Activated CD4-positive, alpha-beta T cell treated with anti-CD3 and anti-CD28 coated beads for 48 hours (primary cell): Measurements from ENCODE around the gene CBR3.
"Not testable (repeated sequence)": the region's sequence is repeated elsewhere in the genome, so short reads cannot be mapped to it uniquely, and the experiment has no call there.

Experiments
- DNase-seq: peaks from one replicate; pipeline ENCODE4 v3.0.0-alpha.2; 2020

Gene CBR3

DNA sequence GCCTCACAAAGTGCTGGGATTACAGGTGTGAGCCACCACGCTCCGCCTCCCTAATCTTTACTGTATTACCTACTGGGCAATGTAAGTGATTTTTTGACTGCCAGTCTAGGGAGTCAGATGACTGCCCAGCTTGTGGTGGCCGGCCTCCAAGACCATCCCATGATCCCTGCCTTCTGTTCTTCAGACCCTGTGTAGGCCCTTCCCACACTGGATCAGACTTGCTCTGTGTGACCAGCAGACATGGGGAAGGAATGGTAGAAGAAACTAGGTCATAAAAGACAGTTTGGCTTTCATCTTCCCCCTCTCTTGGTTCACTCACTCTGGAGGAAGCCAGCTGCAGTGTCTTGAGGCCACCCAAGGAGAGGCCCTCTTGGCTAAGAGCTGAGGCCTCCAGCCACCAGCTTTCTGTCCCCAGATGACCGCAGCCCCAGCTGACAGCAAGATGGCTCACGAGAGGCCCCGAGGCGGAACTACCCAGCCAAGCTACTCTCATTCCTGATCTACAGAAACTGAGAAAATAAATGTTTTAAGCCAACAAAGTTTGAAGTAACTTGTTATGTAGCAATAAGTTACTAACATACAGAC, 14.5 kb upstream of the CBR3 start:
- no peak for DNase-seq

DNA sequence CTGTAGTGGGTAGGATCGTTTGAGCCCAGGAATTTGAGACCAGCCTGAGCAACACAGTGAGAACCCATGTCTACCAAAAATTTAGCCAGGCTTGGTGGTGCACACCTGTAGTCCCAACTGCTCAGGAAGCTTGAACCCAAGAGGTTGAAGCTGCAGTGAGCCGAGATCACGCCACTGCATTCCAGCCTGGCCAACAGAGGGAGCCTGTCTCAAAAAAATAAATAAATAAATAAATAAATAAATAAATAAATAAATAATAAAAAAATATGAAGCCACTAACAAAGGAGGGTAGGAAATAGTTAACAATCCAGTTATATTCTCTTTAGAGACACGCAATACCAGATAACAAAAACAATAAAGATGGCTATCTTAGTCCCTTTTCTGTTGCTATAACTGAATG, 11.9 kb upstream of the CBR3 start:
- DNase-seq = no peak

DNA sequence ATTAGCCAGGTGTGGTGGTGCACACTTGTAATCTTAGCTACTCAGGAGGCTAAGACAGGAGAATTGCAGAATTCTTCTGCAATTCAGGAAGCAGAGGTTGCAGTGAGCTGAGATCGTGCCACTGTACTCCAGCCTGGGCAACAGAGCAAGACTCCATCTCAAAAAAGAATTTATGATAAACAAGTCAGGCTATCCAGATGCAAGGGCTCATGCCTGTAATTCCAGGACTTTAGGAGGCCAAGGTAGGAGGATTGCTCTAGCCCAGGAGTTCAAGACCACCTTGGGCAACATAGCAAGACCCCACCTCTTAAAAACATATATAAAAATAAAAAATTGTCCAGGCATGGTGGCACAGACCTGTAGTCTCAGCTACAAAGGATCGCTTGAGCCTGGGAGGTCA, 10.5 kb upstream of the CBR3 start:
- no peak for DNase-seq

GRCh38 chr21:36125512-36126207, 9.2 kb upstream of the CBR3 start:
- peak; percentile 70 for DNase-seq

DNA sequence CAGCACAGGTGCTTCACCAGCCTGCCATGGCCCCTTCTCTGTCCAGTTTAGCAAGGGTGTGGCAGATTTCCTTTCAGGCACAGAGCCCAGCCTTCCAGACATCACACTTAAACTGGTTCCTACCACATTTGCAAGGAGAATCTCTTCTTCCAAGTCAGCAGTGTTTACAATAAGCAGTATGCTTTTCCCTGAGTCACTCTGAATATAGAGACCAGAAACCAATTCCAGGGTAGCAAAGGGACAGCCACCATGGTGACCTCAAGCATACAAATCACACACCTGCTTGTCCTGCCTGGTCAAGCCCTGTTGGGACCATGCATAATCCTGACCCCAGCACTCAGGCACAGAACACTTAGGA, 8.7 kb upstream of the CBR3 start:
- no peak for DNase-seq

DNA sequence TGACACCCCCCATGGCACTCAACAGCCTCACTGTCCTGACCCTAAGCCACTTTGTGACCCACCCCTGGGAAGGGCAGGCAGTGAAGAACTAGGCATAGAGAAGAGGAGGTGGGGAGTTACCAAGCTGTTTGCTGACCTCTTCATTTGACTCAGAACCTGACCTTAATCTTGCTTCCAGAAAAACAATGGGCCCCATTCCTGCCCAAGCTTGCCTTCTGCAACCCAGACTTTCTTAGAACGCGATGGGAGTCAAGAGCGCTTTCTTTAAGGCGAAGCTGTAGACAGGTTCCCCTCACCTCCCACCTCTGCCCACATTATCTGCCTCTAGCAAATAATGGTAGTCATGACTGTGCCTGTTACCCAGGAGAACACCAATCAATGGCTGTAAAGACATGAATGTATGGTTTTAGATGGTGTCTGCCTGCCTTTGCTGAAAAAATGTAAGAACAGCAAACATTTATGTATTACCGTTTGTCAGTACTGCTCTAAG, 8.2 kb upstream of the CBR3 start:
- no peak for DNase-seq

GRCh38 chr21:36127250-36127904, 7.5 kb upstream of the CBR3 start:
- no peak for DNase-seq

GRCh38 chr21:36127977-36128376, 6.9 kb upstream of the CBR3 start:
- DNase-seq = no peak

DNA sequence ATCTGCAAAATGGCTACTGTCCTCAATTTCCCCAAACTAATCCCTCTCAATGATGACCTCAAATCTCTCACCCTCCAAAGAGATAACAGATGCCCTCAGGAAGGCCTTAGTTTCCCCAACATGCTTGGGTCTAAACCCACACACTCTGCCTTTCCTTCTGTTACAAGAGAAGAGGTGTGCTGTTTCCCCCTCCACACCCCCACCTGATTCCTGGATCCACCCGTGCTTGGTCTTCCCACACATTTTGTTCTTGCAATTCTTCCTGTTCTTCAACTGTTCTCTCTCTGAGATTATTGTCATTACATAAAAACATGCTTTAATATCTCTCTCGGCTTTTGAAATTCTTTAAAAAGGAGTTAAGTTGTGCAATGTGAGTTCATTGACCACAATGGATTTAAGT, 5.7 kb upstream of the CBR3 start:
- no peak for DNase-seq

DNA sequence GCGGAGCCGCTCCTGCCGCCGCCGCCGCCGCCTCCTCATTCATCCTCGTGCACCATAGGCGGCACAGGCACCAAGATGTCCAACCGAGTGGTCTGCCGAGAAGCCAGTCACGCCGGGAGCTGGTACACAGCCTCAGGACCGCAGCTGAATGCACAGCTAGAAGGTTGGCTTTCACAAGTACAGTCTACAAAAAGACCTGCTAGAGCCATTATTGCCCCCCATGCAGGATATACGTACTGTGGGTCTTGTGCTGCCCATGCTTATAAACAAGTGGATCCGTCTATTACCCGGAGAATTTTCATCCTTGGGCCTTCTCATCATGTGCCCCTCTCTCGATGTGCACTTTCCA, 4.5 kb upstream of the CBR3 start:
- not testable (repeated sequence) for DNase-seq

DNA sequence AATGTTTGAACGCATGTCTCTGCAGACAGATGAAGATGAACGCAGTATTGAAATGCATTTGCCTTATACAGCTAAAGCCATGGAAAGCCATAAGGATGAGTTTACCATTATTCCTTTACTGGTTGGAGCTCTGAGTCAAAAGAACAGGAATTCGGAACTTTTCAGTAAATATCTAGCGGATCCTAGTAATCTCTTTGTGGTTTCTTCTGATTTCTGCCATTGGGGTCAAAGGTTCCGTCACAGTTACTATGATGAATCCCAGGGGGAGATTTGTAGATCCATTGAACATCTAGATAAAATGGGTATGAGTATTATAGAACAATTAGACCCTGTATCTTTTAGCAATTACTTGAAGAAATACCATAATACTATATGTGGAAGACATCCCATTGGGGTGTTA, 4.0 kb upstream of the CBR3 start:
- DNase-seq = not testable (repeated sequence)

- no peak for DNase-seq
These were observed 2.2 kb upstream of the CBR3 start for GRCh38 chr21:36132696-36133095.

DNA sequence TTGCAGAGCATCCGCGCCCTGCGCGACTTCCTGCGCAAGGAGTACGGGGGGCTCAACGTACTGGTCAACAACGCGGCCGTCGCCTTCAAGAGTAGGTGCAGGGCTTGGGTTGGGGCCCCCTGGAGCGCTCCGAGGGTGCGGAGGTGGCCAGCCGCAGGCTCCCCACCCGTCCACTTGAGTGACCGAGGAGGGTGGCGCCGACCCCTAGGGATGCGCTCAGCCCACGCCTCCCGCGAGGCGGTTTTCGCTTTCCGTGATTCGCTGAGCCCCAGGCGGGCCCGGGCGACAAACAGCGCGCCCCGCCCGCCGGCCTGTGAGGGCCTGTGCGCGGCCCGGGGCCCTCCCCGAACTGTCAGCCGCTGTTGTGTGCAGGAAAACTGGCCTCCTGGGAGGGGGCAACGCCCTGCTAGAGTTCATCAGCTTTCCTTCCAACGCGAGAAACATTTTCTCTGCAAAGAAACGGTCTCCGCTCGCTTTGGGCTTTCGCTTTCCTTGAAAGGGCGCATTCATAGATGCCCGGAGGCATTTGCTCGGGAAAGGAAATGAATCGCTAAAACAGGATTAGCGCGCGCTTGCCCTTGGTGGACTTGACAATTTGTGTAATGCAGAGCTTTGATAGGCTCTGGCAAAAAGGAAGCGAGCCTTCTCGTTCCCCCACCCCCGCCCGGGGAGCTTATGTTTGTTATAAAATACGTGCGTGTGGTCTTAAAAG, 668 bp downstream of the CBR3 start:
- DNase-seq = peak; percentile 68

DNA sequence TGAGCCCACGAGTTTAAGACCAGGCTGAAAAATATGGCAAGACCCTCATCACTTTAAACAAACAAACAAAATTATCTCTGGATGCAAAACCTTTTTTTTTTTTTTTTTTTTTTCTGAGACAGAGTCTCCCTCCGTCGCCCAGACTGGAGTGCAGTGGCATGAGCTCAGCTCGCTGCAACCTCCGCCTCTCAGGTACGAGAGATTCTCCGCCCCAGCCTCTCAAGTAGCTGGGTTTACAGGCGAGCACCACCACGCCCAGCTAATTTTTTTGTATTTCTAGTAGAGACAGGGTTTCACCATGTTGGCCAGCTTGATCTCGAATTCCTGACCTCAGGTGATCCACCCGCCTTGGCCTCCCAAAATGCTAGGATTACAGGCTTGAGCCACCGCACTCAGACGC, 4.9 kb downstream of the CBR3 start:
- DNase-seq = not testable (repeated sequence)

GRCh38 chr21:36141513-36141925, 6.6 kb downstream of the CBR3 start:
- DNase-seq = peak; percentile 91

- DNase-seq = not testable (repeated sequence)
These were observed 9.4 kb downstream of the CBR3 start for GRCh38 chr21:36144233-36144632.

DNA sequence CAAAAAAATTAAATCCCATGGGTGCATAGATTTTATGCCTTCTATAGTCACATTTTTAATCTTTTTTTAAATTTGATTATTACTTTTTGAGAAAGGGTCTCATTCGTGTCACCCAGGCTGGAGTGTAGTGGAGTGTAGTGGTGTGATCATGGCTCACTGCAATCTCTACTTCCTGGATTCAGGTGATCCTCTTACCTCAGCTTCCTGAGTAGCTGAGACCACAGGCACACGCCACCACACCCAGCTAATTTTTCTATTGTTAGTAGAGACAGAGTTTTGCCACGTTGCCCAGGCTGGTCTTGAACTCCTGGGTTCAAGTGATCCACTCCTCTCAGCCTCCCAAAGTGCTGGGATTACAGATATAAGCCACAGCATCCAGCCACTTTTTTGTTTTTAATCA, 10.4 kb downstream of the CBR3 start:
- DNase-seq = no peak

DNA sequence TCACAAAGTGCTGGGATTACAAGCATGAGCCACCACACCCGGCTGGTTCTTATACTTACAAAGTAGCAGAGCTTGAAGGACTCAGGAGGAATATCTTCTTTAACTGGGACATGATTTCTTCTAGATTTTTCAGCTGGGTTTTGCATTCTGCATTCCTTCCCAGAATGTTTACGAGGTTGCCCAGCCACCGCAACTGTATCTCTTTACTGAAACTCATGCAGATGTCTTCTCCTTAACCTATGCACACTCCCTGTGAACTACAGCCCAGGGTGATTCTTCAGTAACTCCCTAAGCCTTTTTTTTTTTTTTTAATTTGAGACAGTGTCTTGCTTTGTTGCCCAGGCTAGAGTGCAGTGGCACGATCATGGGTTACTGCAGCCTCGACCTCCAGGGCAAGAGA, 13.0 kb downstream of the CBR3 start:
- no peak for DNase-seq

DNA sequence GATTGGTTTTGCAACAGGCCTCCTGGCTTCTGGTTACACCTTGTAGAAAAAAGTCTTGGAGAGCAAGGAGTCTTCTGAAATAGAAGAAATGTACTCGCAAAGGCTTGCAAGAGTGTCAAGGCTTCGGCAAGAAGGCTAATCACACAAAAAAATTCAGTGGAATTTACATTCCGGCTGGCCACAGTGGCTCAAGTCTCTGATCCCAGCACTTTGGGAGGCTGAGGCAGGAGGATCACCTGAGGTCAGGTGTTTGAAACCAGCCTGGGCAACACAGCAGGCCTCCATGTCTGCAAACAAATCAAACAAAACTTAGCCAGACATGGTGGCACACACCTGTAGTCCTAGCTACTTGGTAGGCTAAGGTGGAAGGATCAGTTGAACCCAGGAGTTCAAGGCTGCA, 14.0 kb downstream of the CBR3 start:
- DNase-seq = no peak

DNA sequence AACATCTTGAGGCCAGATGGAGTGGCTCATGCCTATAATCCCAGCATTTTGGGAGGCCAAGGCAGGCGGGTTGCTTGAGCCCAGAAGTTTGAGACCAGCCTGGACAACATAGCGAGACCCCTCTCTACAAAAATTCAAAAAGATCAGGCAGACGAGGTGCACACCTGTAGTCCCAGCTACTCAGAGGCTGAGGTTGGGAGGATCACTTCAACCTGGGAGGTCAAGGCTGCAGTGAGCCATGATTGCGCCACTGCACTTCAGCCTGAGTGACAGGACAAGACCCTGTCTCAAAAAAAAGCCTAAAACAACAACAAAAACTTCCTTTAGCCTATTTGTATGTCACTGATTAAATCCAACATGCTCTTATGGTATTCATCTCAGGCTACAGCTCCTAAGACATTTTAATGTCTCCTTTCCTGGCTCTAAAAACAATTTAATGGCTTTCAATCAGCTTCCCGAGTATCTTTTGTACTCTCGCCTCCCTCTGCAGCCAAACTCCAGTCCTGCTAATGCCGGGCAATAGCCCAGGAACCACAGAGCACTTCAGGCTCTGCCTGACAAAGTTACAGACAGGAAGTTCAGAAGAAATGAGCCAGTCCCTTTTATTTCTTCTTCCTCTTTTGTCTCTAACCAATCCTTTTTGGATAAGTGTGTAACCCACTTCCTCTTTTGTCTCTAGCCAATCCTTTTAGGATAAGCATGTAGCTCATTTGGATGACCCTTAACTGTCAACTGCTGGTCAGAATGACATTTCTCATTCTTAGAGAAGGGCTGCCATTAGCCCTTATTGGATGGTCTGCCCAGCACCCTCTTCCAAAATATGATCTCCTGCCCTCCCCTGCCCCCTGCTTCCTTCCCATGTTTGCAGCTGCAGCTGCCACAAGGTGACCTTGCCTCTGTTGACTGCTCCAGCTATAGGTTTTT, 15.2 kb downstream of the CBR3 start:
- DNase-seq = no peak

GRCh38 chr21:36155603-36156338, 20.9 kb downstream of the CBR3 start:
- no peak for DNase-seq

DNA sequence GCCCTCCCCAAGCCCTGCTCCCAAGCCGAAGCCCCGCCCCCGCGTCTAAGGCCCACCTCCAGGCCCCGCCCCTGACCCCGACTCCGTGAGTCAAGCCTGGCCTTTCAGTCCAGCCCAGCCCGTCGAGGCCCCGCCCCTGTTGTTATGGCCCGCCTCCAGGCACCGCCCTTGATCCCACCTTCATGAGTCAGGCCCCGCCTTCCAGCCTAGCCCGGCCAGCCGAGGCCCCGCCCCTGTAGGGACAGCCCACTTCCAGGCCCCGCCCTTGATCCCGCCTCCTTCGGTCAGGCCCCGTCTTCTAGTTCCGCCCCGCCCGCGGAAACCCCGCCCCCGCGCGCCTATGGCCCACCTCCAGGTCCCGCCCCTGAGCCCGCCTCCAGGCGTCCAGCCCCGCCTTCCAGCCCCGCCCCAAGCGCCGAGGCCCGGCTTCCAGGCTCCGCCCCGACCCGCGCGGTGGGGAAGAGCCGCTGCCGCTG, 21.5 kb downstream of the CBR3 start:
- DNase-seq = peak; percentile 100
